GM21360 (cell line): ENCODE measurements around the gene PRR18.

Experiments
- ATAC-seq: cut with Tn5 transposase; IDR thresholded peaks from one replicate; pipeline ENCODE4 v1.9.1; 2021; ENCODE audit warnings: mild to moderate bottlenecking, moderate library complexity; ENCODE audit not compliant: unreplicated experiment

PRR18 gene

GRCh38 chr6:166278579-166279392 is 29.4 kb downstream of the PRR18 start:
- peak; percentile 3 for ATAC-seq

GRCh38 chr6:166277892-166278578 is 30.2 kb downstream of the PRR18 start:
- ATAC-seq, result peak; percentile 33

GRCh38 chr6:166277018-166277417 is 31.2 kb downstream of the PRR18 start:
- no peak for ATAC-seq

- ATAC-seq, result peak; percentile 72
These were observed 32.5 kb downstream of the PRR18 start for GRCh38 chr6:166275714-166276166.

GRCh38 chr6:166274739-166275370 is 33.3 kb downstream of the PRR18 start:
- ATAC-seq, result no peak

- no peak for ATAC-seq
These were observed 34.0 kb downstream of the PRR18 start for GRCh38 chr6:166274163-166274562.

- no peak for ATAC-seq
These were observed 36.8 kb downstream of the PRR18 start for GRCh38 chr6:166271376-166271765.

- ATAC-seq, result no peak
These were observed 37.4 kb downstream of the PRR18 start for GRCh38 chr6:166270706-166271375.

GRCh38 chr6:166269301-166270039 is 38.7 kb downstream of the PRR18 start:
- no peak for ATAC-seq

GRCh38 chr6:166268431-166268830 is 39.8 kb downstream of the PRR18 start:
- no peak for ATAC-seq

GRCh38 chr6:166267526-166267925 is 40.7 kb downstream of the PRR18 start:
- ATAC-seq, result no peak

- ATAC-seq, result no peak
These were observed 41.9 kb downstream of the PRR18 start for GRCh38 chr6:166266336-166266735.

- no peak for ATAC-seq
These were observed 45.3 kb downstream of the PRR18 start for GRCh38 chr6:166262743-166263515.

- no peak for ATAC-seq
These were observed 48.8 kb downstream of the PRR18 start for GRCh38 chr6:166259296-166259977.

GRCh38 chr6:166258854-166259276 is 49.3 kb downstream of the PRR18 start:
- peak; percentile 69 for ATAC-seq

- ATAC-seq, result no peak
These were observed 50.3 kb downstream of the PRR18 start for GRCh38 chr6:166257911-166258318.
